Natural killer cell treated with Interleukin-12 subunit alpha and Interleukin-12 subunit beta and Interleukin-15 and Interleukin-18, amount 100 ng/mL, for 72 hours (primary cell): ENCODE results near the gene SDK1. TPM values are rescaled to one million over a fixed set of nuclear protein-coding genes. Genes with fewer than 3 reads are reported as not detected.

Experiments
- ATAC-seq, 2 donors: fragments of 150-1000 bp; cut with Tn5 transposase in 1 of 2; sonication (Bioruptor Pico), chemical (Tn5 transposase) in 1 of 2; 2 replicates each; pipeline ENCODE4 v1.10.0; 2021
- DNase-seq: peaks from one replicate; pipeline ENCODE4 v3.0.0; 2022; ENCODE audit warnings: low spot score
- H3K27ac Mint-ChIP-seq, 2 donors: 1 replicate in 1 of 2; 2 replicates in 1 of 2; pipeline ENCODE4 v1.8.0; 2022; ENCODE audit warnings: mixed read lengths in 2 of 2, mild to moderate bottlenecking in 1 of 2, moderate library complexity in 1 of 2
- H3K27me3 Mint-ChIP-seq, 2 donors: 1 replicate in 1 of 2; 2 replicates in 1 of 2; pipeline ENCODE4 v1.8.0; 2022; ENCODE audit warnings: mixed read lengths in 2 of 2
- H3K36me3 Mint-ChIP-seq: one replicate; pipeline ENCODE4 v1.8.0; 2022; ENCODE audit warnings: mixed read lengths
- H3K4me1 Mint-ChIP-seq, 2 donors: 1 replicate in 1 of 2; 2 replicates in 1 of 2; pipeline ENCODE4 v1.8.0; 2022; ENCODE audit warnings: low read depth in 2 of 2, mixed read lengths in 2 of 2, mild to moderate bottlenecking in 1 of 2
- H3K4me3 Mint-ChIP-seq: one replicate; pipeline ENCODE4 v1.8.0; 2022; ENCODE audit warnings: mixed read lengths
- H3K9me3 Mint-ChIP-seq: 2 replicates; pipeline ENCODE4 v1.8.0; 2022; ENCODE audit warnings: mixed read lengths
- total RNA-seq, 2 donors: library from RNA; stranded (reverse); gene quantifications; one replicate each; pipeline ENCODE4 v1.2.3, GENCODE V29; 2022

SDK1 gene
- total RNA-seq, 2 donors from 2014 or later = 0.20 to 0.40 TPM

- Mint-ChIP-seq H3K27me3 (peaks cover 11 to 24% of the 10 kb centered on the region in 2 donors), H3K4me1 (no peaks in the 10 kb centered on the region), H3K9me3 (no peaks in the 10 kb centered on the region), H3K27ac (no peak overlapping the region), H3K4me3 (no peak overlapping the region), H3K36me3 (no peaks in the 10 kb centered on the region)
- DNase-seq = no peak
- no peak for ATAC-seq
Observed at GRCh38 chr7:4030346-4030950, 729.4 kb downstream of the SDK1 start.

GRCh38 chr7:4033996-4034395 is 732.9 kb downstream of the SDK1 start:
- ATAC-seq = no peak
- Mint-ChIP-seq H3K27ac (no peak overlapping the region), H3K36me3 (no peaks in the 10 kb centered on the region), H3K4me3 (no peak overlapping the region), H3K27me3 (peaks cover 6 to 10% of the 10 kb centered on the region in 2 donors), H3K4me1 (no peaks in the 10 kb centered on the region), H3K9me3 (no peaks in the 10 kb centered on the region)
- no peak for DNase-seq

- no peaks in the 10 kb centered on the region for H3K36me3 Mint-ChIP-seq
- no peak for ATAC-seq
- H3K27me3 Mint-ChIP-seq = peaks cover 4 to 10% of the 10 kb centered on the region in 2 donors
- no peak overlapping the region for H3K4me3 Mint-ChIP-seq
- no peaks in the 10 kb centered on the region for H3K9me3 Mint-ChIP-seq
- no peaks in the 10 kb centered on the region for H3K4me1 Mint-ChIP-seq
- H3K27ac Mint-ChIP-seq = no peak overlapping the region
- DNase-seq = no peak
Observed at GRCh38 chr7:4037308-4037707, 736.3 kb downstream of the SDK1 start.

GRCh38 chr7:4037877-4038276 is 736.8 kb downstream of the SDK1 start:
- H3K4me1 Mint-ChIP-seq = no peaks in the 10 kb centered on the region
- no peaks in the 10 kb centered on the region for H3K36me3 Mint-ChIP-seq
- no peak overlapping the region for H3K4me3 Mint-ChIP-seq
- H3K9me3 Mint-ChIP-seq = no peaks in the 10 kb centered on the region
- DNase-seq (no peak), ATAC-seq (peak in 1 of 2 donors; percentile 59)
- no peak overlapping the region for H3K27ac Mint-ChIP-seq
- peaks cover 2 to 10% of the 10 kb centered on the region in 2 donors for H3K27me3 Mint-ChIP-seq

GRCh38 chr7:4040109-4040928 is 739.3 kb downstream of the SDK1 start:
- no peak overlapping the region for H3K4me3 Mint-ChIP-seq
- no peaks in the 10 kb centered on the region for H3K36me3 Mint-ChIP-seq
- no peak overlapping the region for H3K27ac Mint-ChIP-seq
- H3K27me3 Mint-ChIP-seq = no peaks in the 10 kb centered on the region
- H3K4me1 Mint-ChIP-seq = no peaks in the 10 kb centered on the region
- DNase-seq (no peak), ATAC-seq (no peak)
- H3K9me3 Mint-ChIP-seq = no peaks in the 10 kb centered on the region

- H3K36me3 Mint-ChIP-seq = no peaks in the 10 kb centered on the region
- H3K27ac Mint-ChIP-seq = no peak overlapping the region
- H3K27me3 Mint-ChIP-seq = peaks cover 1 to 4% of the 10 kb centered on the region in 2 donors
- no peaks in the 10 kb centered on the region for H3K9me3 Mint-ChIP-seq
- no peak for ATAC-seq
- no peak overlapping the region for H3K4me3 Mint-ChIP-seq
- DNase-seq = no peak
- H3K4me1 Mint-ChIP-seq = no peaks in the 10 kb centered on the region
Observed at GRCh38 chr7:4042402-4043045, 741.5 kb downstream of the SDK1 start.

GRCh38 chr7:4043988-4044387 is 742.9 kb downstream of the SDK1 start:
- DNase-seq (no peak), ATAC-seq (no peak)
- H3K4me1 Mint-ChIP-seq = no peaks in the 10 kb centered on the region
- no peaks in the 10 kb centered on the region for H3K9me3 Mint-ChIP-seq
- H3K27ac Mint-ChIP-seq = no peak overlapping the region
- H3K4me3 Mint-ChIP-seq = no peak overlapping the region
- H3K27me3 Mint-ChIP-seq = peaks cover 4 to 6% of the 10 kb centered on the region in 2 donors
- H3K36me3 Mint-ChIP-seq = no peaks in the 10 kb centered on the region

GRCh38 chr7:4045450-4045849 is 744.4 kb downstream of the SDK1 start:
- no peak for DNase-seq
- Mint-ChIP-seq H3K4me3 (no peak overlapping the region), H3K36me3 (no peaks in the 10 kb centered on the region), H3K27me3 (peaks cover 4 to 6% of the 10 kb centered on the region in 2 donors), H3K27ac (no peak overlapping the region), H3K4me1 (no peaks in the 10 kb centered on the region), H3K9me3 (no peaks in the 10 kb centered on the region)
- ATAC-seq = no peak

GRCh38 chr7:4045975-4046374 is 744.9 kb downstream of the SDK1 start:
- Mint-ChIP-seq H3K27ac (no peak overlapping the region), H3K4me3 (no peak overlapping the region), H3K36me3 (no peaks in the 10 kb centered on the region), H3K9me3 (no peaks in the 10 kb centered on the region), H3K27me3 (peaks cover 4 to 6% of the 10 kb centered on the region in 2 donors), H3K4me1 (no peaks in the 10 kb centered on the region)
- ATAC-seq = no peak
- DNase-seq = no peak

GRCh38 chr7:4048336-4048735 is 747.3 kb downstream of the SDK1 start:
- no peak for DNase-seq
- Mint-ChIP-seq H3K27ac (no peak overlapping the region), H3K9me3 (no peaks in the 10 kb centered on the region), H3K27me3 (peaks cover 9 to 10% of the 10 kb centered on the region in 2 donors), H3K4me3 (no peak overlapping the region), H3K4me1 (no peaks in the 10 kb centered on the region), H3K36me3 (no peaks in the 10 kb centered on the region)
- ATAC-seq = no peak

- Mint-ChIP-seq H3K4me3 (no peak overlapping the region), H3K36me3 (no peaks in the 10 kb centered on the region), H3K9me3 (no peaks in the 10 kb centered on the region), H3K27ac (no peak overlapping the region), H3K4me1 (no peaks in the 10 kb centered on the region), H3K27me3 (peaks cover 12 to 15% of the 10 kb centered on the region in 2 donors)
- DNase-seq (no peak), ATAC-seq (no peak)
Observed at GRCh38 chr7:4049202-4049601, 748.1 kb downstream of the SDK1 start.

GRCh38 chr7:4050126-4050660 is 749.1 kb downstream of the SDK1 start:
- Mint-ChIP-seq H3K36me3 (no peaks in the 10 kb centered on the region), H3K27me3 (peaks cover 16 to 25% of the 10 kb centered on the region in 2 donors), H3K27ac (no peak overlapping the region), H3K4me3 (no peak overlapping the region), H3K4me1 (no peaks in the 10 kb centered on the region), H3K9me3 (no peaks in the 10 kb centered on the region)
- ATAC-seq = no peak
- no peak for DNase-seq

- Mint-ChIP-seq H3K36me3 (peaks cover 4% of the 10 kb centered on the region), H3K27me3 (peaks cover 22 to 28% of the 10 kb centered on the region in 2 donors), H3K9me3 (no peaks in the 10 kb centered on the region), H3K27ac (no peak overlapping the region), H3K4me3 (no peak overlapping the region), H3K4me1 (no peaks in the 10 kb centered on the region)
- ATAC-seq (no peak), DNase-seq (no peak)
Observed at GRCh38 chr7:4051696-4052095, 750.6 kb downstream of the SDK1 start.

- Mint-ChIP-seq H3K27ac (no peak overlapping the region), H3K36me3 (peaks cover 4% of the 10 kb centered on the region), H3K27me3 (peaks cover 22 to 28% of the 10 kb centered on the region in 2 donors), H3K4me3 (no peak overlapping the region), H3K9me3 (no peaks in the 10 kb centered on the region), H3K4me1 (no peaks in the 10 kb centered on the region)
- ATAC-seq (no peak), DNase-seq (no peak)
Observed at GRCh38 chr7:4052130-4052529, 751.1 kb downstream of the SDK1 start.
